PC-9 (cell line): Measurements from ENCODE around the gene HSPA4.

Experiments
- EZH2 ChIP-seq: fragments of 200-600 bp; sonication (generic); IDR thresholded peaks from 2 replicates; pipeline ENCODE4 v1.8.0; 2017; ENCODE audit warnings: antibody characterized with exemption, low read depth
- TF ChIP-seq, protein P1 (sequence below): fragments of 200-600 bp; sonication (generic); conservative IDR thresholded peaks from 2 replicates; pipeline ENCODE4 v1.6.1; 2017; ENCODE audit warnings: mixed run types, antibody characterized with exemption, mild to moderate bottlenecking, moderate library complexity

DNA sequence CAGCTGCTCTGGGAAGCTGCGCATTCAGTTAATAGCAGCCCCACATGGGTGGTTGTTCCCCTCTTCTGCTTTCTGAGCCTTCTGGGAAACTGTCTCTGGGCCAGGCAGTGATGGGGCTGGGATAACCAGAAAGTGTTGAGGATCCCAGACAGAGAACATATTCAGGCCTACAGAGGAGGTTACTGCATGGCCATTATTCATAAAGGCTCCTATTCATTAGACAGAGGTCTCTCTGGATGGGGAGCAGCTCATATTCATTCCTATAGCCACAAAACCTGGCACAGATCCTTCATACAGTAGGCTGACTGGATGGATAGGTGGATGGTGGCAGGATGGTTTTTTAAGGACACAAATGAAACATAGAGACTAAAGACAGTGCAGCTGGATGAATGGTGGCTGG is 76.3 kb downstream of the HSPA4 start:
- no peak for TF ChIP-seq EZH2
- TF ChIP-seq, protein P1, sequence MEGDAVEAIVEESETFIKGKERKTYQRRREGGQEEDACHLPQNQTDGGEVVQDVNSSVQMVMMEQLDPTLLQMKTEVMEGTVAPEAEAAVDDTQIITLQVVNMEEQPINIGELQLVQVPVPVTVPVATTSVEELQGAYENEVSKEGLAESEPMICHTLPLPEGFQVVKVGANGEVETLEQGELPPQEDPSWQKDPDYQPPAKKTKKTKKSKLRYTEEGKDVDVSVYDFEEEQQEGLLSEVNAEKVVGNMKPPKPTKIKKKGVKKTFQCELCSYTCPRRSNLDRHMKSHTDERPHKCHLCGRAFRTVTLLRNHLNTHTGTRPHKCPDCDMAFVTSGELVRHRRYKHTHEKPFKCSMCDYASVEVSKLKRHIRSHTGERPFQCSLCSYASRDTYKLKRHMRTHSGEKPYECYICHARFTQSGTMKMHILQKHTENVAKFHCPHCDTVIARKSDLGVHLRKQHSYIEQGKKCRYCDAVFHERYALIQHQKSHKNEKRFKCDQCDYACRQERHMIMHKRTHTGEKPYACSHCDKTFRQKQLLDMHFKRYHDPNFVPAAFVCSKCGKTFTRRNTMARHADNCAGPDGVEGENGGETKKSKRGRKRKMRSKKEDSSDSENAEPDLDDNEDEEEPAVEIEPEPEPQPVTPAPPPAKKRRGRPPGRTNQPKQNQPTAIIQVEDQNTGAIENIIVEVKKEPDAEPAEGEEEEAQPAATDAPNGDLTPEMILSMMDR, result no peak
